GM12873 (cell line): Measurements from ENCODE around the gene TRIAP1.

Source experiments
- TF ChIP-seq, protein P1 (sequence below): IDR thresholded peaks from 2 replicates; pipeline ENCODE4 v1.5.1; 2012; ENCODE audit warnings: low read depth, mild to moderate bottlenecking, moderate library complexity, low read length, control low read depth; ENCODE audit not compliant: insufficient read depth; ENCODE audit errors: missing control alignments

The TRIAP1 gene

DNA sequence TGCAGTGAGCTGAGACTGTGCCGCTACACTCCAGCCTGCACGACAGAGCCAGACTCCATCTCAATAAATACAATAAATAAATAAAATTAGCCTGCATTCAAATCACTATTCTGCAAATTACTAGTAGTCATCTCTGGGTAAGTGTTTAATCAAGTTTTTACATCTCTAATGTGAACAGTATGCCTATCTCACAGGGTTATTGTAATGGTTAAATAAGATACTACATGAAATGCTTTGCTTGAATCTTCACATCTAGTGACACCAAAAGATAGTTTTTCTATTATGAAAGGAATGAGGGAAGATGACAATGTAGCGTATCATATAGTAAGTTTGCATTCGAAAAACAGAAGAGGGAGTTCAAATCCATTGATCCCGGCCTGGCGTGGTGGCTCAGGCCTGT lies 21.3 kb upstream of the TRIAP1 start:
- TF ChIP-seq, protein P1, sequence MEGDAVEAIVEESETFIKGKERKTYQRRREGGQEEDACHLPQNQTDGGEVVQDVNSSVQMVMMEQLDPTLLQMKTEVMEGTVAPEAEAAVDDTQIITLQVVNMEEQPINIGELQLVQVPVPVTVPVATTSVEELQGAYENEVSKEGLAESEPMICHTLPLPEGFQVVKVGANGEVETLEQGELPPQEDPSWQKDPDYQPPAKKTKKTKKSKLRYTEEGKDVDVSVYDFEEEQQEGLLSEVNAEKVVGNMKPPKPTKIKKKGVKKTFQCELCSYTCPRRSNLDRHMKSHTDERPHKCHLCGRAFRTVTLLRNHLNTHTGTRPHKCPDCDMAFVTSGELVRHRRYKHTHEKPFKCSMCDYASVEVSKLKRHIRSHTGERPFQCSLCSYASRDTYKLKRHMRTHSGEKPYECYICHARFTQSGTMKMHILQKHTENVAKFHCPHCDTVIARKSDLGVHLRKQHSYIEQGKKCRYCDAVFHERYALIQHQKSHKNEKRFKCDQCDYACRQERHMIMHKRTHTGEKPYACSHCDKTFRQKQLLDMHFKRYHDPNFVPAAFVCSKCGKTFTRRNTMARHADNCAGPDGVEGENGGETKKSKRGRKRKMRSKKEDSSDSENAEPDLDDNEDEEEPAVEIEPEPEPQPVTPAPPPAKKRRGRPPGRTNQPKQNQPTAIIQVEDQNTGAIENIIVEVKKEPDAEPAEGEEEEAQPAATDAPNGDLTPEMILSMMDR: no peak

DNA sequence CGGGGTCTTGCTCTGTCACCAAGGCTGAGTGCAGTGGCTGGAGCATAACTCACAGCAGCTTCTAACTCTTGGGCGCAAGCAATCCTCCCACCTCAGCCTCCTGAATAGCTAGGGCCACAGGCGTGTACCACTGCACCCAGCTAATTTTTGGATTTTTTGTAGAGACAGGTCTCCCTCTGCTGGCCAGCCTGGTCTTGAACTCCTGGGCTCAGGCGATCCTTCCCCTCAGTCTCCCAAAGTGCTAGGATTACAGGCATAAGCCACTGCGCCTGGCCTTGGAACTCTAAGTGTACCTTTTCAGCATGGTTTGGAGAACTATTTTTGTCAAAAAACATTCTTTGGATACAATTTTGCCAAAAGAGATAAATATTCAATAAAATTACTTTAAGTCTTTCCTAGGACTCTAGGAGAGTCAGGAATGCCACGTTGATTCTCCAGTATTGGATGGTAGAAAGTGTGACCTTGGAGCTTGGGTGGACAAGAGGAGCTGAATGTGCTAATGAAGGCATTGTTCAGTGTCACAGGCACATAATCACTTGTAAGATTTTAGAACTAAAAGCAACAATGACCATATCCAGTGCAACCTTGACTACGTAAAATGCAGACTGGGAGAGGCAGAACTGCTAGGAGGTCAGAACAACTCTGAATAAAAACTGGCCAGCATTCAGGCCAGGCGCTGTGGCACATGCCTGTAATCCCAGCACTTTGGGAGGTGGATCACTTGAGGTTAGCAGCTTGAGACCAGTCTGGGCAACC lies 20.6 kb upstream of the TRIAP1 start:
- TF ChIP-seq, protein P1: peak; percentile 63

DNA sequence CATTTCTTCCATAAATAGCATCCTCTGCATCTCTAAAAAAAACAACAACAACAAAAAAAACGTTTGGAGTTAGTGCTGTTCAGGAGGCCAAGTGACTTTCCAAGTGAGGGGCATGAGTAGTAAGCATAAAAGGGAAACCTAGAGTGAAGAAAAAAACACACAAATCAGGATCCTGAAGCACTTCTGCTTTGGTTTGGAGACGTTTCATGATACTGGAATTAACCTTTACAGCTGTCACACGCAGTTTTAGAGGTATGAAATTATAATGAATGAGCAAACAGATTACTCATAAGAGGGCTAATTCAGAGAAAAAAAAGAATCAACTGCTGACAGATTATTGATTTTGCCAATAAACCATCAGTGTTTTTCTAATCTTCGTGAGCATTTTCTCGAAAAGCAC lies 19.6 kb upstream of the TRIAP1 start:
- TF ChIP-seq, protein P1: no peak

DNA sequence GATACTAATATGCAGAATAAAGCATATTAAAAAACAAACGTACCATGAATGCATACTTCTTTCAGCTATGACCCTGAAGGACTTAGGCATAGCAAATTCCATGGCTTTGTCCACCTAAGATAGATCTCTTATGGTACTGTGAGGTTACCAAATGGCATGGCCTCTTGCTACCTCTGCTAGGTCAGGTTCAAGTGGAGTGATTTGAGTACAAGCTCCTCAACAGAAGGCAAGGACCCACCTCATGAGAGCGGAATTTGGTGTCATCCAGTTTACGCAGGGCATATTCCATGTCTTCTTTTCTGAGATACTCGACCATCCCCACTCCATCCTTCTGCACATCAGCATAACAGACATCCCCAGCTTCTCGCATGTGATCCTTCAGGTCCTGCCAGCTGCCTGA lies 17.5 kb upstream of the TRIAP1 start:
- TF ChIP-seq, protein P1: no peak

DNA sequence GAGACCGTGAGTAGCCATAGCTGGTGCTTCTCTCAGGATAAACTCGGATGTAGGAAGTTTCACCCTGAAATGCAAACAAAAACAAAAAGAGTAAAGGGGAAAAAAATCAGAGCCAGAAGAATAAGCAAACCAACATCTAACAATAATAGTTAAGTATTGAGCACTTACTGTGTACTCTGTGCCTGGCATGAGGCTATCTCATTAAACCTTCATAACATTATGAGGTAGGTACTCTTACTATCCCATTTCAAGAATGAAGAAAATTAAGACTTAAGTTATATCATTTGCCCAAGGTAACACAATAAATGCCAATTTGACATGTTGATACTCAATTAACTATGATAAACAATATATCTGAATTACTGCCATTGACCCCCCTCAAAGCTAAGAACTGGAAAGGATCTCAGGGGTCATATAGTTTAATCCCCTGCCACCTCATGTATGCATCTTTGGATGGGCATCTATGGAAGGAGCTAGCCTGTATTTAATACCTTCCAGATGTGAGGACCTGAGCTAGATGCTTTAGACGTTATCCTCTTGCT lies 16.0 kb upstream of the TRIAP1 start:
- TF ChIP-seq, protein P1: no peak

DNA sequence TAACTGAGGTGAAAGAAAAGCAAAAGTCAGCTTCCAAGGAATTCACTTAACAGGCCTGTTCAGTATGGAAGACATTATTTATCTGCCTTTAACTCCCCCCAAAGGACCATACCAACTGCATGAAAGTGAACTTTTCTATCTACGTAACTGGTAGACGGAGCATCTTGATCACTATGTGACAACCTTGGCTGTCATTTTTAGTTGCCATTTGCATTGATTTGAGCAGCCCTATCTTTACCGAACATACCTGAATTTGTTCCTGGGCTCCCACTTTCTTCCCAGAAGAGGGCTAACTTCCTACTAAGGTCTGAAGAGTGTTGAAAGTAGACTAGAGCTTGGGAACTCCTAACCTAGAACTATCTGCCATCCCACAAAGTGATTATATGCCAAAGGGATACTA lies 14.0 kb upstream of the TRIAP1 start:
- TF ChIP-seq, protein P1: no peak

DNA sequence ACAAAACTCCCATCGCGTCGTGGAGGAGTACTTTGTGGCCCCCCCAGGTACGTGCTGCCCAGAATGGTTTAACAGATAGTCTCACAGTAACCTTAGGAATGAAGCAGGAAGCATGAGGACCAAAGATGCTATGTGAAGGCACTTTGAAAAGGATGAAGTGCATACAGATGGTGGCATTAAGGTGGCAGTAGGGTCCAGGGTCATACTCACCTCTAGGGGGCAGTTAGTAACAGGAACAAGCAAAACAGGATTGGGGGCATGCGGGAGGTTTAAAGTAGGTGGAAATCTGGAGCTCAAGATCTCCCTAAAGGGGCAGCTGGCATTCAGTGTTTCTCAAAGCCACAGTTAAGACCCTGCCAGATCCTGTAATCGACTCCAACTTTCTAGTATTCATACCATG lies 10.9 kb upstream of the TRIAP1 start:
- TF ChIP-seq, protein P1: peak; percentile 62
